Measurements from ENCODE around the gene CYB561. TPM values are rescaled to one million over a fixed set of nuclear protein-coding genes. Genes with fewer than 3 reads are reported as not detected.

Gene CYB561
- total RNA-seq, 1 donor from 2014 or later = 17.2 TPM

DNA sequence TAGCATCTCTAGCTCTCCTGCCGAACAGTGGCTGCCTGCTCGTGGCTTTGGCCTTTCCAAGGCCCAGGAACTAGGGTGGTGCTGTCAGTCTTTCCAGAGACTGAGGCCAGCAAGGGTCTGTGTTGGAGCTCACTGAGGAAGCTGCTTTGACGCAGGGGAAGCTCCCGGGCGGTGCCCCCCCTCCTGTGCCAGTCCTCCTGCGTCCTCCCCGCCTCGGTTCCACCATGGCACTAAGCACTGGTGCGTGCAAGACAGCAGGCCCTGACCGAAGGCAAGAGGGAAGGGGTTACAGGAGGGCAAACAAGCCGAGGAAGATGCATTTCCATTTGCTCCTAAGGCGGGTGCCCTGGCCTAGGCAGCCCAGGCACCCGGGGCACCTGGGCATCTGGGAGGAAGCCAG, 4.5 kb downstream of the CYB561 start:
- Mint-ChIP-seq H3K4me1 (ENCODE audit: low read depth, unreplicated experiment) (peaks cover 21% of the 10 kb centered on the region), H3K27ac (ENCODE audit: unreplicated experiment) (no peak overlapping the region), H3K36me3 (ENCODE audit: unreplicated experiment) (no peaks in the 10 kb centered on the region), H3K9me3 (ENCODE audit: unreplicated experiment) (peaks cover 13% of the 10 kb centered on the region), H3K4me3 (ENCODE audit: unreplicated experiment) (no peak overlapping the region), H3K27me3 (ENCODE audit: unreplicated experiment) (peaks cover 8% of the 10 kb centered on the region)
- no peak for DNase-seq
- no peak for TF ChIP-seq CTCF (IDR thresholded peaks at IDR 0.05; ENCODE audit: partially characterized antibody, unreplicated experiment)

GRCh38 chr17:63440770-63441335, 5.3 kb downstream of the CYB561 start:
- peak overlapping the region; percentile 26 for H3K4me3 Mint-ChIP-seq (ENCODE audit: unreplicated experiment)
- peaks cover 22% of the 10 kb centered on the region for H3K4me1 Mint-ChIP-seq (ENCODE audit: low read depth, unreplicated experiment)
- H3K27ac Mint-ChIP-seq (ENCODE audit: unreplicated experiment) = no peak overlapping the region
- no peak for DNase-seq
- peaks cover 13% of the 10 kb centered on the region for H3K9me3 Mint-ChIP-seq (ENCODE audit: unreplicated experiment)
- peaks cover 8% of the 10 kb centered on the region for H3K27me3 Mint-ChIP-seq (ENCODE audit: unreplicated experiment)
- TF ChIP-seq CTCF (IDR thresholded peaks at IDR 0.05; ENCODE audit: partially characterized antibody, unreplicated experiment) = no peak
- H3K36me3 Mint-ChIP-seq (ENCODE audit: unreplicated experiment) = no peaks in the 10 kb centered on the region

DNA sequence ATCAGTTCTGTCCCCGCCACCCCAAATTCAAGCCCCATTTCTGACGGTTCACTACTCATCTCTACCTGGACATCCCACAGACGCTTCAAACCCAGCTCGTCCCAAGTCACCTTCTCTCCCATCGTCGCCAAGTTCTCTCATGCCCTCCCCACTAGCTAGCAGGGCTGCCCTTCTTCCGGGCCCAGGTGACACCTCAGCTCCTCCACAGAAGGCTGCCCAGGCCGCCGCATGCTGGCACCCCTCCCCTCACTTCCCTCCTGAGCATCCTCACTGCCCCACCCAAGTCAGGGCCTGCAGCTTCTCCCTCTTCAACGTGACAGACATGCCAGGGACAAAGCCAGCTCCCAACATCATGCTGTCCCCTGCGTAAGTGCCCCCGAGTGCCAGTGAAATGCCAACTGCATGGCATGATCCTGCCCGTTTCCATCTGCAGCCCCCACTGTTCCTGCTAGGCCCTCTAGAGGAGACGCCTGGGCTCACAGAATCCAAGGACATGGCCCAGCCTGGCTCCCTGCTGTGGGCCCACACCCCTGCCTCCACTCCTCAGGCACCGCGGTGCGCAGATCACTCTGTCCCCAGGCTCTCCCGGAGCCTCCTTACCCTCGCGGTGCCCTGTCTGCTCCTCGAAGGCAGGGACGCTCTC, 5.9 kb downstream of the CYB561 start:
- Mint-ChIP-seq H3K9me3 (ENCODE audit: unreplicated experiment) (peaks cover 13% of the 10 kb centered on the region), H3K36me3 (ENCODE audit: unreplicated experiment) (no peaks in the 10 kb centered on the region), H3K4me1 (ENCODE audit: low read depth, unreplicated experiment) (peaks cover 22% of the 10 kb centered on the region), H3K27me3 (ENCODE audit: unreplicated experiment) (peaks cover 10% of the 10 kb centered on the region), H3K4me3 (ENCODE audit: unreplicated experiment) (peak overlapping the region; percentile 49), H3K27ac (ENCODE audit: unreplicated experiment) (peak overlapping the region; percentile 75)
- DNase-seq = no peak
- TF ChIP-seq CTCF (IDR thresholded peaks at IDR 0.05; ENCODE audit: partially characterized antibody, unreplicated experiment) = no peak

DNA sequence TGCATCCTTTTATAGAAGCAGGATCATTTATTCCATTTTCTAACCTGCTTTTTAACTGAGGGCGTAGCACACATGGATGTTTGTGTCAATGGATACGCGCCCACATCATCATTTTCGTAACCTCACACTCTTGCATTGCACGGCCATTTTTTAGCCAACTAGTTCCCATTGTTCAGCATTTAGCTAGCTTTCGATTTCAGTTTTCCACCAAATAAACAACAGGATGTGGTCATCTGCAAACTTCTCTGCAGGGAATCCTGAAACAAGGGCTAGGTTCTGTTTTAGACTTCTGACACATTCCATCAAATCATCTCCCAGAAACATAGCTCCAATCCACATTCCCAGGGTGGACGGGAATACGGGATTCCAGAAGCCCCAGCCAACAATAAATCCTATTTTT, 6.4 kb downstream of the CYB561 start:
- peak overlapping the region; percentile 49 for H3K4me3 Mint-ChIP-seq (ENCODE audit: unreplicated experiment)
- H3K27ac Mint-ChIP-seq (ENCODE audit: unreplicated experiment) = peak overlapping the region; percentile 75
- H3K9me3 Mint-ChIP-seq (ENCODE audit: unreplicated experiment) = peaks cover 11% of the 10 kb centered on the region
- peaks cover 7% of the 10 kb centered on the region for H3K27me3 Mint-ChIP-seq (ENCODE audit: unreplicated experiment)
- no peak for TF ChIP-seq CTCF (IDR thresholded peaks at IDR 0.05; ENCODE audit: partially characterized antibody, unreplicated experiment)
- no peak for DNase-seq
- H3K4me1 Mint-ChIP-seq (ENCODE audit: low read depth, unreplicated experiment) = peaks cover 25% of the 10 kb centered on the region
- H3K36me3 Mint-ChIP-seq (ENCODE audit: unreplicated experiment) = no peaks in the 10 kb centered on the region

Data from glutamatergic neuron (in vitro differentiated cells).